GM20431 (cell line): ENCODE data around the gene GRB2.
"Not testable (repeated sequence)": the region's sequence is repeated elsewhere in the genome, so short reads cannot be mapped to it uniquely, and the experiment has no call there.

Experiments used
- in situ Hi-C: fragments of 300-500 bp; cut with MseI, MboI; formaldehyde crosslinking; loops from one replicate; pipeline ENCODE4 v1.15.0; 2020; ENCODE audit warnings: low sequenced_read_pairs; ENCODE audit not compliant: unreplicated experiment

The GRB2 gene

GRCh38 chr17:75393523-75394331 lies 11.8 kb downstream of the GRB2 start:
- in situ Hi-C loops = no loop called here

GRCh38 chr17:75392559-75392958 lies 12.9 kb downstream of the GRB2 start:
- in situ Hi-C loops = no loop called here

DNA sequence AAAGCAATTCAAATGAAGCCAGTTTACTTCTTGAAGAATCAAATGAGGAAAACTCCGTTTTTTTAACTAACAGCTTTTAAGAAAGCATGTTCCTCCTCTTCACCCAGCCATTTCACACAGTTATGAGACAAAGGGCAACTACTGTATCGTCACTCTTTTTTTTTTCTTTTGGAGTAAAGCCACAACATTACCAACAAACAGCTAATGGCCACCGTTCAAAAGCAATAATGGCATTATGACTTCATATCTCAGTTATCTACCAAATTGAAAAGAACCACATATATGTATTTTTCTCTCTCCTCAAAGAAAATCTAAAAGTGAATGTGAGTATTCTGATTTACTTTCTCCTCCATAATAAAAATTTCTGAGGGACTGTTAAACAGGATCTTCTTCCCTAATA lies 14.5 kb downstream of the GRB2 start:
- in situ Hi-C loops = no loop called here

DNA sequence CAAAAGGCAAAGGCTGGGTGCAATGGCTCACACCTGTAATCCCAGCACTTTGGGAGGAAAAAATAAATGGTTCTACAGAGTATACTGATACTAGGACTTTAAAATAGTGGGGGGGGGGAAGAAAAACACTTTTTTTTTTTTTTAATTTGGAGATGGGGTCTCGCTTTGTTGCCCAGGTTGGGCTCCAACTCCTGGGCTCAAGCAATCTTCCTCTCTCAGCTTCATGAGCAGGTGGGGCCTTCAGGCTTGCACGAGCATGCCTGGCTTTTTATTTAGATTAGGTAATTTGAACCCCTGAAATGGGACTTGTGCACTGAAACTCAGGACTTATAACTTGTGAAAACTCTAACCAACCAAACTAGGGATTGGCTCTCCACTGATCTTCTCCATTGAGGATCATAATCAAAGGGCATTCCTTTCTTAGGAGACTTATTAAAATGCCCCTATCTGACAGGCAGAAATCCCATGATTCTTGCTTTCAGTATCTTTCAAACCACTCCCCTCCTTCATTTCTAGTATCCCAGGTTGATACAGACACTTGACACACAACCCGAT lies 16.9 kb downstream of the GRB2 start:
- in situ Hi-C loops = no loop called here

- in situ Hi-C loops = no loop called here
Measured at GRCh38 chr17:75387771-75388170, 17.7 kb downstream of the GRB2 start.

DNA sequence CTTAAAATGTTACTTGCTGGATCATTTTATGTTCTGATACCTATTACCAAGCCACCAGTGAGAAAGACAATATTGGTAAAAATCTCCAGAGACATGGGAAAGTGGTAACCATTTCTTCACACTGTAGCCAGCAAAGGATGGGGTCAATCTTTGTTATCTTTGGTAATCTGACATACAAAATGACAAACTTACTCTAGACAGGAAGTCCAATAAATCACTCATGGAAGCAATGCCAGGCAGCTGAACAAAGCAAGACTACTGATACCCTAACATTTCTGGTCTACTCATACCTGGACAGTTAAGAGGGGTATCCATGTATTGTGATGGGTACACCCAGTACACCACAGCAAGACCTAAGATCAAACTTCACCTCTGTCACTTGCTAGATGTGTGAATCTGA lies 19.0 kb downstream of the GRB2 start:
- in situ Hi-C loops = no loop called here

DNA sequence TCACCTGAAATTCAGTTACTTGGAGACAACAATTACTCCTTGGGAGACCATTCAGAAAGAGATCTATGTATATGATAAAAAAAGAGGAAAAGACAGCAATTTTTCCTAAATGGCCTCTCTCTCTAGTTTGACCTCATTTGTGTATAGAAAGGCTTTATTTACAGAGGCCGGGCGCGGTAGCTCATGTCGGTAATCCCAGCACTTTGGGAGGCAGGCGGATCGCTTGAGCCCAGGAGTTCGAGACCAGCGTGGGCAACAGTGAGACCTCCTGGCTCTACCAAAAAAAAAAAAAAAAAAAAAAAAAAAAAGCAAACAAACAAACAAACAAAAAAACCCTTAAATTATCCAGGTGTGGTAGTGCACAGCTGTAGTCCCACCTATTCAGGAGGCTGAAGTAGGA lies 20.7 kb downstream of the GRB2 start:
- in situ Hi-C loops = no loop called here

- in situ Hi-C loops = no loop called here
Measured at GRCh38 chr17:75383842-75384195, 21.7 kb downstream of the GRB2 start.

- in situ Hi-C loops = no loop called here
Measured at GRCh38 chr17:75380750-75381149, 24.7 kb downstream of the GRB2 start.

DNA sequence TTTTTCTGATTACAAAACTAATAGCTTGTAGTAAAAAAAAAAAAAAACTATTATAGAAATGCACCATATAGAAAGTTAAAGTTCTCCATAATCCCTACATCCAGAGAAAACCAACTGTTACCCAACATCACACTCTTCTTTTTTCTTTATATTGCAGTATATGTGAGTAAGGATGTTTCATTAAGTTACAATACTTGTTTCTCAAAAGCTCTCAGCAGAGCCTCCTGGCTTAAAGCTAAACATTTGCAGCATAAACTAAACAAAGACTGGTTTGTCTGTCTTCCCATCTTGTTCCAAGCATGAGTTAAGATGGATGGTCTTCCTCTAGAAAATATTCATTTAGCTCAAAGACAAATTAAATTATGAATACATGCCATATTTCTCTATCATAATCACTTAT lies 25.2 kb downstream of the GRB2 start:
- in situ Hi-C loops = no loop called here

DNA sequence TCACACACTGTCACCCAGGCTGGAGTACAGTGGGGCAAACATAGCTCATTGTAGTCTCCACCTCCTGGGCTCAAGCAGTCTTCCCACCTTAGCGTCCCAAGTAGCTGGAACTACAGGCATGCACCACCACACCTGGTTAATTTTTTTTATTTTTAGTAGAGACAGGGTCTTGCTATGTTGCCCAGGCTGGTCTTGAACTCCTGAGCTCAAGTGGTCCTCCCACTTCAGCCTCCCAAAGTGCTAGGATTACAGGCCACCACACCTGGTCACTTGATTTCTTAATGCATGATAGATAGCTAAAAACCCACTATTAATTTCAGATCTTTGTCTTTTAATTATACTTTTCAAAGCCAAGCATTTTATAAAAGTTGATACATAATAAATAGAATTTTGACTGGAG lies 26.1 kb downstream of the GRB2 start:
- in situ Hi-C loops = not testable (repeated sequence)

DNA sequence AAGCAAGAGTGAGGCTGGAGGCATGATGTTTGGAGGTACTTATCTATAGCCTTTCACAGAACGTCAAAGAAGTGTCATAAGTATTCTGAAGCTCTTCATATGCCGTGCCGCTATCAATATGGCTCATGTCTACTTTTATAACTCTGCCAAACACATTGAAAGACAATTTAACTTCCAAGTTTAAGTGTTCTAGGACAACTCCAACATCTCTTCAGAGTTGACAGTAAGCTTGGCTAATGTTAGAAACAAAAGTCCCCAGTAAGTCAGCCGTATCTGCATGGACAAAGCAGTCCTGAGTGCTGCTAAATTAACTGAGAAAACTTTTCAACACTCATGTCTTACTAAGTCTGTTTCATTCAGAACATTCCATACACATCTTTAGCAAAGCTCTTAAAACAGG lies 32.2 kb downstream of the GRB2 start:
- in situ Hi-C loops = no loop called here

DNA sequence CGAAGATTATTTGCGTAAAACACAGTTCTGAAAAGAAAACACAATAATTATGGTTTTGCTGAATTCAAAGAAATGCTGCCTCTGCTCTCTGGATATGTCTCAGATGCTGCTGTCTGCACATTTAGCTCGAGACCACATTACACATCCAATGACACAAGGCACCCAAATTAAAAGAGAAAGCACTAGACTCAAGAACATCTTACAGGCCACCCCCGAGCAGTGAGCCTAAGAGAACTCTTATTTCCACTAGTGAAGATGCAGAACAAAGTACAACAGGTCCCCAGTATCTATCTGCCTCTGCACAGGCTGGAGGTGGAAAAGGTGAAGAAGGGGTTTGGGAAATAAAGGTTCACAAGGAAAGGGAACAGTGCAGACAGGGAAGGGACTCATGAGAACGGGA lies 33.5 kb downstream of the GRB2 start:
- in situ Hi-C loops = no loop called here

- in situ Hi-C loops = no loop called here
Measured at GRCh38 chr17:75371339-75371738, 34.1 kb downstream of the GRB2 start.

DNA sequence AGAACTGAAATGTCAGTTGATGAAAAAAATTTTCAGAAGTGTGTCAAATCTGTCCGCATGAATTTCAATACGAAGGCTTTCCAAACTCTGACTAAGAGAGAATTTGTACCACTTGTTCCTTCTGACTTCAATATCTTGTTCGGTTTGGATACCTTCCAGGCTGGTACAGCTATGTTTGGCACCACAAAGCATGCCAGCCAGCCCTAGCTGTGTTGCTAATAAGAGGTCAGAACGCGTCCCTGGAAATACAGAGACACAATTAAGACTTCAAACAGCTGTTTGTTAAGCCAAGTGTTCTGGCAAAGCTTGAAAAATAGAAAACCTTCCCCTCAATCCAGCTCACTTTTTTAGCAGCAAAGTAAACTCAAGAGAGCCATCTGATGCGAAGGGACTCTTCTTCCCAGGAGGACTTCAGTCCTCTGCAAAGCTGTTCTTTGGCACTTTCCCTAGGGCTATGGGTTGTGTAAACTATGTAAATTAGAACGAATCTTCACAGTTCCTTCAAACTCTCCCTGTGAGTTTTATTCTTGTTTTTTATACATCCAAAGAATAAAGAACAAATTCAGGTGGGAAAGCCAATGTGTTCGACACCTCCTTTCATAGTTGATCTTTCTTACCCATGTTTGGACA lies 35.1 kb downstream of the GRB2 start:
- in situ Hi-C loops = no loop called here

GRCh38 chr17:75367838-75368789 lies 37.4 kb downstream of the GRB2 start:
- in situ Hi-C loops = not testable (repeated sequence)

DNA sequence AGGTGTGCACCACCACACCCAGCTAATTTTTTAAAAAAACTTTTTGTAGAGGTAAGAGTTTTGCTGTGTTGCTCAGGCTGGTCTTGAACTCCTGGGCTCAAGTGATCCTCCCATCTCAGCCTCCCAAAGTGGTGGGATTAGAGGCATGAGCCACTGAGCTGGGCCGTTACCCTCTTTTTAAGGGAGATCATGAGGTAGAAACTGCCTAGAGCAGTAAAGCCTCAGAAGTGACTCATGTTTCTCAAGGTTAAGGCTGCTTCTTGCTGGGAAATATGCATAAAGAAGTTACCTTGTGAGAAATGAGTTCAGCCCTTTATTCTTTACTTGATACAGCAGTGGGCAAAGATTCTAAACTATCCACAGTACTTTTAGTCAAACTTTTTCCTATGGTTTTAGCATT lies 38.2 kb downstream of the GRB2 start:
- in situ Hi-C loops = no loop called here

- in situ Hi-C loops = no loop called here
Measured at GRCh38 chr17:75366432-75366831, 39.0 kb downstream of the GRB2 start.

DNA sequence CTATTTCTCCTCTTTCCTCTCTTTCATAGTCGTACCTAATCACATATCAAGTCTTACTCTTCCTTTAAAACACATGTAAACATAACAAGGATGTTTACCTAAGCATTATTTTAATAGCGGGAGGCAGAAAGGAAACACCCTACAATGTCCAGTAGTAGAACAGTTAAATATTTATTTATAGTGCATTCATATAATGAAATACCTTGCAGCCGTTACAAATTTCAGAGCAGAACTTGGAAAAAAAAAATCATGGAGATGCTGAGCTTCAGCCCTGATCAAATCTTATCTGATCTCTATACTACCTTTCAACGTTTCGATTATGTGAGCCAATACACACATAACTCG lies 39.6 kb downstream of the GRB2 start:
- in situ Hi-C loops = no loop called here

DNA sequence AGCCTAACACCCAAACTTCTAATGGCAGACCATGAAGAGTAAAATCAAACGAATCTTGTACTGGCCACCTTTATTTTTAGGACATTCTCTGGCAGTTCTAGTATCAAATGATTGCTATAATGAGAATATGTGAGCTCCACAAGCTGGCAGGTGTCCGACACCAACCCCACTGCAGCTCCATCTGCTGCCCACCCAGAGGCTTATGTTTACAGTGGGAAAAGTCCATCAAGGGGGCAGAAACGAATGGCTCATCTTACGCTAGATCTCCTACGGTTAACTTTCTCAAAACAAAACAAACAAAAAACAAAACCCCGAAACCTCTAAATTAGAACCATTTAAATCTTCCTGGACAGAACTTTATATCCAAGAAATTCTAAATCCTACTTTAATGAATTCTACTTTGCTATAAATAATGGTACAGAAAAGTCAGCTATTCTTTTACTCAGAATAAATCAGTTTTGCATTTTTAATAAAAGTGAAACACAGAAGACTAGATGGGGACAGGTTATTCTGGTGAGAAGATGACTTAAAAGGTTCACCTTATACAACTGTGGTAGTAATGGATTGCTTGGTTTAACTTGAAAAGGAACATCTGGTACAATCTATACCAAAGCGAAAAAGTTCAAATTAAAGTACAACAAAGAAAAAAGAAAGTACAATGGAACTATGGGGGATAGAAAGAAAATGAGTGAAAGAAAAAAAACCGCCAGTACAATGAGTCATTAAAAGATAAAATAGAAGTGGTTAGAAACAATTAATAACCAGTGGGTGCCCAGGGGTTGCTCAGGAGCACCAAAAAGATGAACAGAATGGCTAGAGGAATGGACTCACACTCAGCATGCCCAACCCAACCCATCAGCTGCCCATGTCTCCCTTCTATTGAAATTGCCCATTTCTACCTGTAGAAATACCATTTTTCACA lies 40.2 kb downstream of the GRB2 start:
- in situ Hi-C loops = no loop called here
